ENCODE measurements around the gene DUXB.

Gene DUXB

DNA sequence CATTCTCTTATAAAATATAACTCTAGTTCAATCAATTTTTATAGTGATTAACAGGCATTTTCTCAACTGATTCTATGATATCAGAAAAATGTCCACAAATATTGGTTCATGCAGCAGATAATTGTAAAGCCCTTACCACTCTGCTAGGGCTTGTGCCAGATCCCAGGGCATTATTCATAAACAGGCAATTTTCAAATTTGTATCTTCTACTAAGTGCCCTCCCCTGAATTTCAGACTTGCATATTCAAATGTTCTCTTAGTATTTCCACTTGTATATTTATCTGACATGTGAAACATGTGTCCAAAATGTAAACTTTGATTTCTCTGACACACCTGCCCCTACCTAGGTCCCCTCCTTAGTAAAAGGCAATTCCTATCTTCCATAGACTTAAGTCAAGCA, 33.8 kb downstream of the DUXB start:
- no peak overlapping the region for H3K9ac ChIP-seq
- no peaks in the 10 kb centered on the region for H3K4me1 ChIP-seq
- no peak overlapping the region for H3K4me2 ChIP-seq
- no peaks in the 10 kb centered on the region for H4K20me1 ChIP-seq
- H3K27ac ChIP-seq: no peak overlapping the region
- no peak for TF ChIP-seq Cebpa-rat (IDR thresholded peaks at IDR 0.05)
- H3K9me3 ChIP-seq: 0 out of 2 replicates have a peak, but pooled peaks cover 4% of the 10 kb centered on the region
- H3K27me3 ChIP-seq: no peaks in the 10 kb centered on the region
- no peak overlapping the region for H3K4me3 ChIP-seq
- no peaks in the 10 kb centered on the region for H3K36me3 ChIP-seq

DNA sequence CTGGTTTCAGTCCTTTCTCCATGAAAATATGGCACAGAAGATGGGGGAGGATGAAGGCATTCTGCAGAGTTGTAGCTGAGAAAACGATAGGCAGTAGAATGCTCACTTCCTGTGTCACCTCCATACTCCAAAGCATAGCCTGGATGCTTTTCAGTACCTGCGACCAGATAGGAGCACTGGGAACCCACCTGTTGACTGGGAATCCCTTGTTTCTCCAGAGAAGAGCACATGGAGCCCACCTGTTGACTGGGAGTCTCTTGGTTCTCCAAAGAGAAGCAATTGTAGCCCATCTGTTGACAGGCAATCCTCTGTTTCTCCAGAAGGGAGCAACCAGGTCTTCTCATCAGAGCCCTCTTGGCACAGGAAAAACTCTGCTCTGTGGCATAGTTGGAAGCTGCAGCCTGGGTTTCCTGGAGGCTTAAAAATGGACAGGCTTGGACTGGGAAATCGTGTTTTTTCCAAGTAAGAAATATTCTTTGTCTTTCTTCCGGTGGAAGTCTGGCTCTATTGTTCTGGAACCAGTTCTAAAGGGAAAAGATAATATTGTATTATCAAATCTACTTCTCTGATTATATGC, 40.4 kb downstream of the DUXB start:
- H3K4me3 ChIP-seq: no peak overlapping the region
- no peak overlapping the region for H3K27ac ChIP-seq
- no peaks in the 10 kb centered on the region for H3K4me1 ChIP-seq
- H4K20me1 ChIP-seq: peaks cover 35% of the 10 kb centered on the region
- H3K9me3 ChIP-seq: 0 out of 2 replicates have a peak, but pooled peaks cover 4% of the 10 kb centered on the region
- H3K36me3 ChIP-seq: peaks cover 59% of the 10 kb centered on the region
- no peak for TF ChIP-seq Cebpa-rat (IDR thresholded peaks at IDR 0.05)
- H3K27me3 ChIP-seq: no peaks in the 10 kb centered on the region
- H3K9ac ChIP-seq: no peak overlapping the region
- H3K4me2 ChIP-seq: no peak overlapping the region

DNA sequence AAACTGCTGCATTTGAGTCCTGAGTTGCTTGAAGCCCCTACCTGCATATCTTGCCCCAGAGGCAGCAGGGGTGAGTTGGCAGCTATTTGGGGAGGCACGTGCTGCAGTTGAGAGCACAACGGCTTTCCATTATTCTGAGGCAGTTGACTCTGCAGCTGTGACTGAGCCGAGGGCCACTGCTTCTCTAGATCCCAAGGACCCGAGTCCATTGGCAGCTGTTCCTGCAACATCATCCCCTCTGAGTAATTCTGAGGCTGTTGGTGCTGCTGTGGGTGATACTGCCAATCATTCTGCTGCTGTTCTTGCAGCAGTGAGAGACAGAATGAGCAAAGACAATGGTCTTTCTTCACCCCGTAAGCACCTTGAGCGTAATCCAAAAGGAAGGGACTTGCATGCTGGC, 40.9 kb downstream of the DUXB start:
- Histone ChIP-seq H3K27ac (no peak overlapping the region), H3K27me3 (no peaks in the 10 kb centered on the region), H3K4me2 (no peak overlapping the region), H3K4me1 (no peaks in the 10 kb centered on the region), H3K4me3 (no peak overlapping the region), H3K9me3 (0 out of 2 replicates have a peak, but pooled peaks cover 4% of the 10 kb centered on the region), H3K36me3 (peaks cover 64% of the 10 kb centered on the region), H4K20me1 (peaks cover 40% of the 10 kb centered on the region), H3K9ac (no peak overlapping the region)
- TF ChIP-seq Cebpa-rat (IDR thresholded peaks at IDR 0.05): no peak

GRCh38 chr16:75658175-75658574, 43.1 kb downstream of the DUXB start:
- Histone ChIP-seq H4K20me1 (peaks cover 62% of the 10 kb centered on the region), H3K9ac (no peak overlapping the region), H3K4me2 (no peak overlapping the region), H3K4me1 (peaks cover 7% of the 10 kb centered on the region; the same call in 1 of the 2 replicates), H3K27me3 (no peaks in the 10 kb centered on the region), H3K4me3 (no peak overlapping the region), H3K27ac (no peak overlapping the region), H3K36me3 (peaks cover 85% of the 10 kb centered on the region), H3K9me3 (no peaks in the 10 kb centered on the region)
- no peak for TF ChIP-seq Cebpa-rat (IDR thresholded peaks at IDR 0.05)

DNA sequence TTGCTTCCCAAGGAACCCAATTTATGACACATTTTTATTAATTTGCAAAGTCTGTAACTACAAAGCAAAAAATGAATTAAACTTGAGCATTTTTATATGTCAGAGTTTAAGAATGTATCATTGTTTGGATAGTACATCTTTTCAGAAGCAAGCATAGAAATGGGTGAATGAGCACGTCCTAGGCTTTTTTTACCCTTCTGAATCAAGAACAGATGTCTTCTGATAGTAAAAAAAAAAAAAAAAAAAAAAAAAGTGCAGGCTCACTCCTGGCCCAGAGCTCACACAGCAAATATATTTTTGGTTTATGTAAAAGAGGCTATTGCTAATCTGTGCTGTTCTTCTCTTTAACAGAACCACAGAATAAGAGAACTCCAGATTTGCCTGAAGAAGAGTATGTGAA, 47.3 kb downstream of the DUXB start:
- no peak for TF ChIP-seq Cebpa-rat (IDR thresholded peaks at IDR 0.05)
- peaks cover 98% of the 10 kb centered on the region for H4K20me1 ChIP-seq
- H3K9ac ChIP-seq: no peak overlapping the region
- H3K4me3 ChIP-seq: no peak overlapping the region
- no peaks in the 10 kb centered on the region for H3K9me3 ChIP-seq
- no peak overlapping the region for H3K27ac ChIP-seq
- H3K36me3 ChIP-seq: peaks cover 56% of the 10 kb centered on the region
- H3K4me2 ChIP-seq: no peak overlapping the region
- H3K4me1 ChIP-seq: peaks cover 40% of the 10 kb centered on the region
- H3K27me3 ChIP-seq: no peaks in the 10 kb centered on the region

GRCh38 chr16:75648265-75649076, 52.8 kb downstream of the DUXB start:
- Histone ChIP-seq H3K4me2 (peak overlapping the region; percentile 86), H3K27me3 (no peaks in the 10 kb centered on the region), H3K4me1 (peaks cover 60% of the 10 kb centered on the region), H3K9me3 (no peaks in the 10 kb centered on the region), H3K9ac (peak overlapping the region; percentile 95), H3K4me3 (peak overlapping the region; percentile 89), H3K36me3 (peaks cover 24% of the 10 kb centered on the region), H4K20me1 (peaks cover 86% of the 10 kb centered on the region), H3K27ac (peak overlapping the region; percentile 93)
- no peak for TF ChIP-seq Cebpa-rat (IDR thresholded peaks at IDR 0.05)

- Histone ChIP-seq H3K4me2 (peak within 1 kb of the TSS; percentile 91), H3K9me3 (no peaks in the 10 kb centered on the region), H3K27me3 (no peaks in the 10 kb centered on the region), H3K27ac (peak within 1 kb of the TSS; percentile 93), H3K9ac (peak within 1 kb of the TSS; percentile 95), H3K4me3 (peak within 1 kb of the TSS; percentile 89), H3K36me3 (peaks cover 30% of the 10 kb centered on the region), H4K20me1 (peaks cover 86% of the 10 kb centered on the region), H3K4me1 (peaks cover 52% of the 10 kb centered on the region)
- no peak for TF ChIP-seq Cebpa-rat (IDR thresholded peaks at IDR 0.05)
Observed at GRCh38 chr16:75647492-75648264, 53.6 kb downstream of the DUXB start, which contains the start of the genes KARS1 and TERF2IP. Gene KARS1, minus strand, starts transcription at chr16:75647665. Its CDS starts 26 bp downstream, at chr16:75647639. Gene TERF2IP, plus strand, starts transcription at chr16:75647773. Its CDS starts 110 bp downstream, at chr16:75647883.

DNA sequence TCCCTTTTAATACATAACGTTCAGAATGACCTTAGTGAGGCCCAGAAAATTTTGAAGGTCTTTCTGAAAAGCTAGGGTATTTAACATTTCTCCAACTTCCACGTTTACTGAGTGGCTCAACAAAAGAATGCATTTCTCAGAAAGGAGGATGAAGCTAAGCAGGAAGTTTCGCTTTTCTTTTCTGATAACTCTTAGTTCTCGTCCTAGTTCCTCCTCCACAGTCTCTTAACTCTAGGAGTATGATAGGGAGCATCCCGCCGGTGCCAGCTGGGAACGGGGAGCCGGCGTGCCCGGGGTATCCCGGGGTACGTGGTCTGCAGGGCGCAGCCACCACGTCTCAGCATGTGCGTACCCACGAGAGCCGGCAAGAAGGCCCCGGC, 54.2 kb downstream of the DUXB start:
- no peak for TF ChIP-seq Cebpa-rat (IDR thresholded peaks at IDR 0.05)
- Histone ChIP-seq H4K20me1 (peaks cover 86% of the 10 kb centered on the region), H3K36me3 (peaks cover 36% of the 10 kb centered on the region), H3K4me3 (peak overlapping the region; percentile 89), H3K9ac (peak overlapping the region; percentile 95), H3K27me3 (no peaks in the 10 kb centered on the region), H3K4me1 (peaks cover 48% of the 10 kb centered on the region), H3K9me3 (no peaks in the 10 kb centered on the region), H3K27ac (peak overlapping the region; percentile 93), H3K4me2 (peak overlapping the region; percentile 91)

DNA sequence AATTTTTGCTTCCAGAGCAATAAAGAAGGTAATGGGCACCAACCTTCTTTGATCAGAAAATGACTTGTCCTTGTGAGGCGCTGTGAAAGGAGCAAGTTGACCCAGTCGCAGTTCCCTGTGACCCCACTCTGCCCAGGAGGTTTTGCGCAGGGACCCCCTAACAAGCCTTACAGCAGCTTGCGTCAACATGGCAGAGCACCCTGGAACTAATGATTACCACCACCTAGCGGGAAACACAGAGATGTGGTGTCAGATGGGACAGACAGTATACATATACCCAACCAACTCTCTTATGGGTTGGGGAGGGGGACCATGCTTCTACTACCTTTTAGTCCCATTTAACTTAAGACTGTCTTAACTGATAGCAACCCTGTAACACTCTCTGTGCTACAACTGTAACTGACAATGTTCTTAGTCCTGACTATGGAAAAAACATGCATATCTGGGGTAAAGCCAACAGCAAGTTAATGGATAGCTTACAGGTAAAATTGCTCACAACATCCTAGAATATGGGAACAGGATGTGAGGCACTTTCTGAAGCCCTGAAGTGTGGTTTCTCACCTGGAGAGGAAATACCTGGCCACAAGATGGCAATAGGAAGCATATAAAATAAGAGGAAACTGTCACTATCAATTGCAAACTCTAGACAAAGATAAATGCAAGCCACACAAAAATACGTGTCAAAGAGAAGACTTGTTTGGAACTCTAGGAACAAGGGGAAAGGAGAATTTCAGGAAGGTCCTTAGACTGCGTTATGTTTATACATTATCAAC, 56.8 kb downstream of the DUXB start:
- H3K4me1 ChIP-seq: peaks cover 24% of the 10 kb centered on the region
- peak overlapping the region; percentile 91; the same call in 1 of the 2 replicates for H3K4me2 ChIP-seq
- H3K9ac ChIP-seq: no peak overlapping the region
- no peak for TF ChIP-seq Cebpa-rat (IDR thresholded peaks at IDR 0.05)
- H3K9me3 ChIP-seq: no peaks in the 10 kb centered on the region
- H3K27me3 ChIP-seq: no peaks in the 10 kb centered on the region
- no peak overlapping the region for H3K4me3 ChIP-seq
- H4K20me1 ChIP-seq: peaks cover 86% of the 10 kb centered on the region
- H3K27ac ChIP-seq: no peak overlapping the region
- H3K36me3 ChIP-seq: peaks cover 63% of the 10 kb centered on the region

Data from BLaER1 (cell line).